HUES48 (cell line): ENCODE results near the gene EFNA4.

Experiments
- H3K27ac ChIP-seq: one replicate; pipeline ENCODE4 v1.7.0; 2013; ENCODE audit warnings: low read depth, low read length, inconsistent platforms
- H3K27me3 ChIP-seq: 2 replicates; pipeline ENCODE4 v1.6.1; 2013; ENCODE audit warnings: mild to moderate bottlenecking, low read length; ENCODE audit not compliant: control insufficient read depth, insufficient read depth
- H3K36me3 ChIP-seq: 2 replicates; pipeline ENCODE4 v1.6.1; 2013; ENCODE audit warnings: low read length; ENCODE audit not compliant: control insufficient read depth, insufficient read depth
- H3K4me1 ChIP-seq: 2 replicates; pipeline ENCODE4 v1.6.1; 2013; ENCODE audit warnings: mild to moderate bottlenecking, low read length; ENCODE audit not compliant: control insufficient read depth, insufficient read depth
- H3K4me3 ChIP-seq: 2 replicates; pipeline ENCODE4 v1.5.1; 2013; ENCODE audit warnings: mild to moderate bottlenecking, low read depth, low read length
- H3K9ac ChIP-seq: 2 replicates; pipeline ENCODE4 v1.6.1; 2013; ENCODE audit warnings: mild to moderate bottlenecking, low read depth, low read length, moderate library complexity
- H3K9me3 ChIP-seq: 2 replicates; pipeline ENCODE4 v1.6.1; 2013; ENCODE audit warnings: low read length; ENCODE audit not compliant: control insufficient read depth, insufficient read depth

EFNA4 gene

DNA sequence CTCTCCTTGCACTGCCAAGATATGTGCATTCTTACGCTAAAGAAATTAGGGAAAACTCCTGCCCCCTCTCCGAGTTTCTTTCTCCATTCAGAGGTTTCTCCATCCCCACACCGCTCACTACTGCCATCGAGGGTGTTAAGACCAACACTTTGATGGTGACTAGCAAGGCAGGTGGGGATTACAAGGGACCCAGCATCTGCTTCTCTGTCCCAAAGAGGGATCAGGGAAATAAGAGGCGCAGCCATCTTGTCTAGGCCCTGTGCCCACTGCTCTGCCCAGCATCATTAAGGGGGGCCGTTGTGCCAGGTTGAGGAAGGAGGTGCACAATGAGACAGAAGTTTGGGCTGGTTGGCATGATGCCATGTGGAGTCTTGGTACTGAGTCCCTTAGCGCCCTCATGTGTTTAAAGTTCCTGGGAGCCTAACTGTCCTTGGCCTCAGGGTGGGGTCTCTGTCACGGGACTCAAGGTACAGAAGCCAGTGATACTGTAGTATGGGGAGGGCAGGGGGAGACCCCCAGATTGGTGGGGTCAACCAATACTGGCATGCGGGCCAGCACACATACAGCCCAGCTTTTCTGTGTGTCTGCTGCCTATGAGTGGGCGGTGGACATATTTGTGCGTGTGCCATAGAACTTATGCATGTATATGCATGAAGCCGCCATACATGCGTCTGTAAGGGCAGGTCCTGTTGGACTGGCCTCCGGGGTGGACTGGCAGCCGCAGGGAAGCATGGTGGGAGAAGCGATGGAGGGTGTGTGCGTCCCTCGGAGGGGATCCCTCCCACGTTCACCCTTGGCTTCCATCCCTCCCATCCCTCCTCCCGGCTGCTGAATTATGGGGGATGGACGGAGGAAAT lies 20.6 kb downstream of the EFNA4 start:
- H3K4me3 ChIP-seq = peak overlapping the region; percentile 89; the same call in 1 of the 2 replicates
- H3K4me1 ChIP-seq = peaks cover 17% of the 10 kb centered on the region
- H3K36me3 ChIP-seq = no peaks in the 10 kb centered on the region
- no peaks in the 10 kb centered on the region for H3K9me3 ChIP-seq
- no peak overlapping the region for H3K27ac ChIP-seq
- no peak overlapping the region for H3K9ac ChIP-seq
- peaks cover 55% of the 10 kb centered on the region for H3K27me3 ChIP-seq

DNA sequence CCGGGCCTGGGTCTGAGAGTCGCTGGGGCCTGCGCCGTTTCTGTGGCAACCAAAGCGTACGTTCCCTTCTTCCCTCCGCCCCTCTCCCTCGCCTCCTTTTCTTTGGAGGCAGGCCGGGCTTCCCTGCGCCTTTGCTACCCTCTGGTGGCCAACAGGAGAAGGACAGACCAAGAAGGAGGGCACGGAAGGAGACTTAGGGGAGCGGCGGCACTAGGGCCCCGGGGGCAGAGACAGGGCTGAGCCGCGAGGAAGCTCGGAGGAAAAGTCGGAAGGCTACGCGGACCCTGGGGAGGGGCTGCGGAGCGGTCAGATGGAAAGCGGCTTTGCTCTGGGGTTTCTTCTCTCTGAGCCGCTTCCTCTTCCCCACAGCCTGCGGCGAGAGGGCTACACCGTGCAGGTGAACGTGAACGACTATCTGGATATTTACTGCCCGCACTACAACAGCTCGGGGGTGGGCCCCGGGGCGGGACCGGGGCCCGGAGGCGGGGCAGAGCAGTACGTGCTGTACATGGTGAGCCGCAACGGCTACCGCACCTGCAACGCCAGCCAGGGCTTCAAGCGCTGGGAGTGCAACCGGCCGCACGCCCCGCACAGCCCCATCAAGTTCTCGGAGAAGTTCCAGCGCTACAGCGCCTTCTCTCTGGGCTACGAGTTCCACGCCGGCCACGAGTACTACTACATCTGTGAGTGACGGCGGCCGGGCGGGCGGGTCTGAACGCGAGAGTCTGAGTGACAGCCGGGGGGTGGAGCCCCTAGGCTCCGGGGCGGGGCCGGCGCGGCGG lies 21.4 kb downstream of the EFNA4 start:
- Histone ChIP-seq H3K27ac (peak overlapping the region; percentile 71), H3K27me3 (peaks cover 47% of the 10 kb centered on the region), H3K9me3 (no peaks in the 10 kb centered on the region), H3K4me3 (peak overlapping the region; percentile 89), H3K9ac (no peak overlapping the region), H3K4me1 (peaks cover 17% of the 10 kb centered on the region), H3K36me3 (no peaks in the 10 kb centered on the region)

DNA sequence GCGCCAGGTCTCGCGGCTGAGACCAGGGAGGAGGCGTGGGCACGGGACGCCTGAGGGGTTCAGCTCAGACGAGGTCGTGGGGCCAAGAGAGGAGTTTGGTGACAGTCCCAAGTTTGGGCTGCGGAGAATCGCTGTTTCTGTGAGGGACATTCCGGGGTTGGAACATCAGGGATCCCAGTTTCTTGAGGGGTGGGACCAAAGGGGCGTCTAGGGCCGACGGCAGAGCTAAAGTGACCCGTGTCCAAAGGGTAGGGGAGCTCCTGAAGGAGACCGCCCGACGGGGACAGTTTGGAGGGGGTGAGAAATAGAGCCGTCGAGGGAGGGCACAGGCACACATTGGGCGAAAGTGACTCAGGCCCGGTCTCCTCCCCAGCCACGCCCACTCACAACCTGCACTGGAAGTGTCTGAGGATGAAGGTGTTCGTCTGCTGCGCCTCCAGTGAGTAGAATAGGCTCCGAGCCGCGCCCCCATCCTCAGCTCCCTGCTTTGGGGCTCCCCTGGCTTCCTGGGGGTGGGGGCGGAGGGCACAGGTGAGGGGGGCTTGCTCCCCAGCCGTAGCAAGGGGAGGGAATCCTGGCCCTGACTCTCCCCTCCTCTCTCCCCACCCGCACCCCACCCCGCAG lies 22.1 kb downstream of the EFNA4 start:
- Histone ChIP-seq H3K9me3 (no peaks in the 10 kb centered on the region), H3K36me3 (no peaks in the 10 kb centered on the region), H3K9ac (no peak overlapping the region), H3K4me1 (peaks cover 17% of the 10 kb centered on the region), H3K27ac (no peak overlapping the region), H3K4me3 (peak overlapping the region; percentile 89), H3K27me3 (peaks cover 40% of the 10 kb centered on the region)

DNA sequence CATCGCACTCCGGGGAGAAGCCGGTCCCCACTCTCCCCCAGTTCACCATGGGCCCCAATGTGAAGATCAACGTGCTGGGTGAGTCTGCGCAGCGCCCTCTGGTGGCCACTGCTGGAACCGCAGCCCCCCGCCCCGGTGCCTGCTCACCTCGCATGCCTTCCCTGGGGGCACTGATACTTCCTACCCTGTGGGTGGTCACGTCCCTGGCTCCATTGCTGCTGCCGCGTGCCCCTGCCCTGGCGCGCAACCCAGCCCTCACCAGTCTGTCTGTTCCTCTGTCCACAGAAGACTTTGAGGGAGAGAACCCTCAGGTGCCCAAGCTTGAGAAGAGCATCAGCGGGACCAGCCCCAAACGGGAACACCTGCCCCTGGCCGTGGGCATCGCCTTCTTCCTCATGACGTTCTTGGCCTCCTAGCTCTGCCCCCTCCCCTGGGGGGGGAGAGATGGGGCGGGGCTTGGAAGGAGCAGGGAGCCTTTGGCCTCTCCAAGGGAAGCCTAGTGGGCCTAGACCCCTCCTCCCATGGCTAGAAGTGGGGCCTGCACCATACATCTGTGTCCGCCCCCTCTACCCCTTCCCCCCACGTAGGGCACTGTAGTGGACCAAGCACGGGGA lies 22.7 kb downstream of the EFNA4 start:
- Histone ChIP-seq H3K9ac (no peak overlapping the region), H3K27ac (no peak overlapping the region), H3K27me3 (peaks cover 33% of the 10 kb centered on the region), H3K9me3 (no peaks in the 10 kb centered on the region), H3K4me1 (peaks cover 16% of the 10 kb centered on the region), H3K36me3 (no peaks in the 10 kb centered on the region), H3K4me3 (peak overlapping the region; percentile 89; the same call in 1 of the 2 replicates)

GRCh38 chr1:155086856-155087535 lies 23.5 kb downstream of the EFNA4 start:
- no peak overlapping the region for H3K27ac ChIP-seq
- no peak overlapping the region for H3K9ac ChIP-seq
- H3K4me3 ChIP-seq = no peak overlapping the region
- H3K27me3 ChIP-seq = peaks cover 30% of the 10 kb centered on the region
- H3K36me3 ChIP-seq = no peaks in the 10 kb centered on the region
- no peaks in the 10 kb centered on the region for H3K9me3 ChIP-seq
- H3K4me1 ChIP-seq = peaks cover 16% of the 10 kb centered on the region

GRCh38 chr1:155091071-155092051 lies 27.8 kb downstream of the EFNA4 start:
- no peaks in the 10 kb centered on the region for H3K9me3 ChIP-seq
- no peak overlapping the region for H3K9ac ChIP-seq
- no peaks in the 10 kb centered on the region for H3K36me3 ChIP-seq
- H3K4me3 ChIP-seq = no peak overlapping the region
- peaks cover 7% of the 10 kb centered on the region for H3K27me3 ChIP-seq
- H3K4me1 ChIP-seq = peaks cover 17% of the 10 kb centered on the region
- H3K27ac ChIP-seq = no peak overlapping the region

DNA sequence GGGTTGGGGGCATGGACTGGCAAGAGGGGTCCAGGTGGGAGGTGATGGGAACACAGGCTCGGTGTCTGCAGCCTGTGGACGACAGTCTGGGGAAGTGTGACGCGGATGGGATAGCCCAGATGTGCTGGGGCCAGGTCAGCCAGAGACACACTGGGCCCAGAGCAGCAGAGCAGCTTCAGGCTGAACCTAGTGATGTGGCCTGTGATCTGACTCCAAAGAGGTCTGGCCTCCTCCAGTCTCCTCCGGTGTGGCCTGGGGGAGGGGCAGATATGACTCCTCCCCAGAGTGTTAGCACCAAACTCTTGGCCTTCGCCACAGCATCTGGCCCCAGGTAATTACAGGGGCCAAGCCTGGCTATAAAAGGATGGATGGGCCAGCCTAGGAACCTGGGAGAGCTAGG lies 28.6 kb downstream of the EFNA4 start:
- H3K4me3 ChIP-seq = no peak overlapping the region
- H3K9ac ChIP-seq = no peak overlapping the region
- H3K4me1 ChIP-seq = peaks cover 17% of the 10 kb centered on the region
- peaks cover 7% of the 10 kb centered on the region for H3K27me3 ChIP-seq
- H3K9me3 ChIP-seq = no peaks in the 10 kb centered on the region
- no peaks in the 10 kb centered on the region for H3K36me3 ChIP-seq
- H3K27ac ChIP-seq = no peak overlapping the region

- Histone ChIP-seq H3K4me1 (peaks cover 17% of the 10 kb centered on the region), H3K9me3 (no peaks in the 10 kb centered on the region)
Measured at GRCh38 chr1:155092641-155093040, 29.1 kb downstream of the EFNA4 start.

GRCh38 chr1:155093911-155094621 lies 30.5 kb downstream of the EFNA4 start:
- H3K4me1 ChIP-seq = peaks cover 17% of the 10 kb centered on the region

More at GRCh38 chr1:155092641-155093040, 29.1 kb downstream of the EFNA4 start:
- Histone ChIP-seq H3K9ac (no peak overlapping the region), H3K27ac (no peak overlapping the region), H3K36me3 (no peaks in the 10 kb centered on the region), H3K27me3 (peaks cover 7% of the 10 kb centered on the region), H3K4me3 (no peak overlapping the region)

More at GRCh38 chr1:155093911-155094621, 30.5 kb downstream of the EFNA4 start:
- H3K27ac ChIP-seq = peak overlapping the region; percentile 47
- H3K9ac ChIP-seq = no peak overlapping the region
- H3K36me3 ChIP-seq = no peaks in the 10 kb centered on the region
- H3K9me3 ChIP-seq = no peaks in the 10 kb centered on the region
- H3K27me3 ChIP-seq = peaks cover 7% of the 10 kb centered on the region
- no peak overlapping the region for H3K4me3 ChIP-seq
